ENCODE results near the gene RPL7L1. TPM values are rescaled to one million over a fixed set of nuclear protein-coding genes. Genes with fewer than 3 reads are reported as not detected.

Gene RPL7L1
- total RNA-seq, 1 donor, result 102 TPM

GRCh38 chr6:42938987-42939809, 59.8 kb downstream of the RPL7L1 start:
- TF ChIP-seq CTCF (IDR thresholded peaks at IDR 0.05; ENCODE audit: insufficient read depth, low read length), result no peak
- DNase-seq (ENCODE audit: low read depth), result no peak
- H3K4me3 ChIP-seq (ENCODE audit: low read depth, low read length), result no peak overlapping the region

Other genes starting within 250 kb of the RPL7L1 start
- 0.72 and 1.3 TPM in 2 replicates for gene PRPH2, start 157.0 kb upstream of the RPL7L1 start, total RNA-seq (ENCODE audit: low replicate concordance)
- 19.3 and 31.1 TPM in 2 replicates for gene TBCC, start 133.5 kb upstream of the RPL7L1 start, total RNA-seq (ENCODE audit: low replicate concordance)
- 7.7 and 15.8 TPM in 2 replicates for gene BICRAL, start 97.6 kb upstream of the RPL7L1 start, total RNA-seq (ENCODE audit: low replicate concordance)
- not detected in 2 replicates for gene PTCRA, start 36.4 kb downstream of the RPL7L1 start, total RNA-seq (ENCODE audit: low replicate concordance)
- gene CNPY3, start 49.9 kb downstream of the RPL7L1 start, total RNA-seq (ENCODE audit: low replicate concordance), result 23.2 and 45.6 TPM in 2 replicates
- 0.25 and 0.36 TPM in 2 replicates for gene GNMT, start 81.1 kb downstream of the RPL7L1 start, total RNA-seq (ENCODE audit: low replicate concordance)
- gene PEX6, start 99.6 kb downstream of the RPL7L1 start, total RNA-seq (ENCODE audit: low replicate concordance), result 19.3 and 39.4 TPM in 2 replicates
- gene PPP2R5D, start 105.0 kb downstream of the RPL7L1 start, total RNA-seq (ENCODE audit: low replicate concordance), result 46.9 and 60.9 TPM in 2 replicates
- gene MEA1, start 134.3 kb downstream of the RPL7L1 start, total RNA-seq (ENCODE audit: low replicate concordance), result 18.6 and 71.8 TPM in 2 replicates
- gene KLHDC3, start 134.6 kb downstream of the RPL7L1 start, total RNA-seq (ENCODE audit: low replicate concordance), result 27.0 and 78.1 TPM in 2 replicates
- gene RRP36, start 142.0 kb downstream of the RPL7L1 start, total RNA-seq (ENCODE audit: low replicate concordance), result 46.9 and 86.6 TPM in 2 replicates
- gene CUL7, start 174.2 kb downstream of the RPL7L1 start, total RNA-seq (ENCODE audit: low replicate concordance), result 28.0 and 31.6 TPM in 2 replicates
- gene MRPL2, start 179.8 kb downstream of the RPL7L1 start, total RNA-seq (ENCODE audit: low replicate concordance), result 11.9 and 18.7 TPM in 2 replicates
- 11.3 and 15.3 TPM in 2 replicates for gene KLC4, start 180.0 kb downstream of the RPL7L1 start, total RNA-seq (ENCODE audit: low replicate concordance)
- gene PTK7, start 196.7 kb downstream of the RPL7L1 start, total RNA-seq (ENCODE audit: low replicate concordance), result 44.6 and 102 TPM in 2 replicates